B cell (primary cell): ENCODE results near the gene CCDC182.

Experiments used
- EZH2 ChIP-seq: IDR thresholded peaks from 2 replicates; pipeline ENCODE4 v1.6.1; 2012; ENCODE audit warnings: borderline replicate concordance, low read depth, mild to moderate bottlenecking, moderate library complexity, low read length; ENCODE audit not compliant: insufficient read depth, poor library complexity, severe bottlenecking
- TF ChIP-seq, protein P1 (sequence below): fragments of 200-600 bp; IDR thresholded peaks from one replicate; pipeline ENCODE4 v1.8.0; 2022; ENCODE audit warnings: antibody characterized with exemption, mild to moderate bottlenecking

- TF ChIP-seq, protein P1, sequence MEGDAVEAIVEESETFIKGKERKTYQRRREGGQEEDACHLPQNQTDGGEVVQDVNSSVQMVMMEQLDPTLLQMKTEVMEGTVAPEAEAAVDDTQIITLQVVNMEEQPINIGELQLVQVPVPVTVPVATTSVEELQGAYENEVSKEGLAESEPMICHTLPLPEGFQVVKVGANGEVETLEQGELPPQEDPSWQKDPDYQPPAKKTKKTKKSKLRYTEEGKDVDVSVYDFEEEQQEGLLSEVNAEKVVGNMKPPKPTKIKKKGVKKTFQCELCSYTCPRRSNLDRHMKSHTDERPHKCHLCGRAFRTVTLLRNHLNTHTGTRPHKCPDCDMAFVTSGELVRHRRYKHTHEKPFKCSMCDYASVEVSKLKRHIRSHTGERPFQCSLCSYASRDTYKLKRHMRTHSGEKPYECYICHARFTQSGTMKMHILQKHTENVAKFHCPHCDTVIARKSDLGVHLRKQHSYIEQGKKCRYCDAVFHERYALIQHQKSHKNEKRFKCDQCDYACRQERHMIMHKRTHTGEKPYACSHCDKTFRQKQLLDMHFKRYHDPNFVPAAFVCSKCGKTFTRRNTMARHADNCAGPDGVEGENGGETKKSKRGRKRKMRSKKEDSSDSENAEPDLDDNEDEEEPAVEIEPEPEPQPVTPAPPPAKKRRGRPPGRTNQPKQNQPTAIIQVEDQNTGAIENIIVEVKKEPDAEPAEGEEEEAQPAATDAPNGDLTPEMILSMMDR: peak; percentile 27
- TF ChIP-seq EZH2: no peak
These were observed 5.5 kb downstream of the CCDC182 start for GRCh38 chr17:57739402-57740234.
